ENCODE measurements around the gene ANK2. TPM values are rescaled to one million over a fixed set of nuclear protein-coding genes. Genes with fewer than 3 reads are reported as not detected.

Gene ANK2
- total RNA-seq (1 to 10 TPM; 1.6 to 2.2 TPM), polyA plus RNA-seq (under 1 TPM; 0.32 to 0.44 TPM)

DNA sequence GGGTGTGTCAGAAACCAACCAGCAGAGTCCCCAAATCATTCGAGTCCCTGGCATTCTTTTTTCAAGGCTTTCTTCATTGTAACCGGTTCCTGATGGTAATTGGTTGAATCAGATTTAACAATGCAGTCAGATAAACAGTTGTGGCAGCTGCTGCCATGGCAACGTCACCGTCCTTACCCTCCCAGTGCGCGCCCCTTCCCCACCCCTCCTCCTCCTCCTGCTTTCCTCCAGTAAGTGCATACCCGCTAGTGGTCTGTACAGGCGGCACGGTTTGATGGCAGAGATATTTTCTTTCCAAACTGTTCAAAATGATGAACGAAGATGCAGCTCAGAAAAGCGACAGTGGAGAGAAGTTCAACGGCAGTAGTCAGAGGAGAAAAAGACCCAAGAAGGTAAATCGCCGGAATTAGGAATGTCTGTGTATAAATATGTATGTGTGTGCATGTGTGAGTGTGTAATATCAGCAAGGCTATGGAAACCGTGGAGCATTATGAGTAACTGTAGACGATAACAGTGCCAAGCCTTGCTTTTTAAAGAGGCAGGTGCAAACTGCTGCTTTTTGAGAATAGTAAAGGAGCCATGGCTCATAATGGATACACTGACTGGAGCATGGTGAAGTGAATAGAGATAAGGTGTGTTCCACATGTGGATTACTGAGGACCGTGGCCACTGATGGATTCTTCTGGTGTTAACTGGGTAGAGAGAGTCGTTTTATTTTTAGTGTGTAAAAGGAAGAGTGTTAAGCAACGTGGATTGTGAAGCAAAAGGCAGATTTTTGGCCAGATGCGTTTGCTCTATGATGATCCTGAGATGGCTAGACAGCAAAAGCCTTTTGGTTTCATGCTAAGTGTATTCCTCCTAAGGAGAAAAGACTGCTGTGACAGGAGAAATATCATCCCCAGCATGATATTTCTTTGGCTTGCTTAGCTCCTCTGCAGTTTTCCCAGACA, at the start of gene ANK2:
Gene ANK2, plus strand, starts transcription at position 233 of the 950 bp plus-strand sequence. Its CDS starts 76 bp downstream, at position 309.
- WGBS: 33% methylated on average over 20 of the region's 20 CpGs
- H3K27ac ChIP-seq (ENCODE audit: low read depth in 1 of 2, low read length in 2 of 2): no peak within 1 kb of the TSS
- no peak for TF ChIP-seq RXRA (IDR thresholded peaks at IDR 0.05)
- no peak for TF ChIP-seq TAF1 (conservative IDR thresholded peaks at IDR 0.05)
- no peak for TF ChIP-seq ATF3 (IDR thresholded peaks at IDR 0.05)
- no peak for TF ChIP-seq FOXA2 (IDR thresholded peaks at IDR 0.05)
- TF ChIP-seq EGR1 (IDR thresholded peaks at IDR 0.05; ENCODE audit: low read depth in 2 of 2): no peak
- TF ChIP-seq SP1 (IDR thresholded peaks at IDR 0.05): no peak
- no peaks in the 10 kb centered on the region for H3K36me3 ChIP-seq (ENCODE audit: control insufficient read depth in 4 of 4, insufficient read depth in 3 of 4, low read depth in 1 of 4, low read length in 3 of 4)
- H3K4me3 ChIP-seq (ENCODE audit: low read depth in 1 of 3, low read length in 3 of 3): no peak within 1 kb of the TSS
- no peaks in the 10 kb centered on the region for H3K4me1 ChIP-seq (ENCODE audit: control insufficient read depth in 4 of 4, insufficient read depth in 4 of 4, low read length in 3 of 4)
- H3K9ac ChIP-seq (ENCODE audit: low read depth in 1 of 2, low read length in 2 of 2): no peak within 1 kb of the TSS
- no peak for DNase-seq (ENCODE audit: low spot score)
- H3K27me3 ChIP-seq (ENCODE audit: control insufficient read depth in 4 of 4, insufficient read depth in 4 of 4, low read length in 3 of 4): no peaks in the 10 kb centered on the region
- H3K9me3 ChIP-seq (ENCODE audit: control insufficient read depth in 4 of 4, low read length in 3 of 4): no peaks in the 10 kb centered on the region

DNA sequence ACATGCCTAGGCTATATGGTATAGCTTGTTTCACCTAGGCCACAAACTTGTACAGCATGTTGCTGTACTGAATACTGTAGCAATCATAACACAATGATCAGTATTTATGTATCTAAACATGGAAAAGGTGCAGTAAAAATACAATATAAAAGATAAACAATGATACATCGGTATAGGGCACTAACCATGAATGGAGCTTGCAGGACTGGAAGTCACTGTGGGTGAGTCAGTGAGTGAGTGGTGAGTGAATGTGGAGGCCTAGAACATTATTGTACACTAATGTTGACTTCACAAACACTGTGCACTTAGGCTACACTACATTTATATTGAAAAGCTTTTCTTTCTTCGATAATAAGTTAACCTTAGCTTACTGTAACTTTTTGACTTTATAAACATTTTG, 45.6 kb upstream of the ANK2 start:
- H3K4me1 ChIP-seq (ENCODE audit: control insufficient read depth in 4 of 4, insufficient read depth in 4 of 4, low read length in 3 of 4): no peaks in the 10 kb centered on the region
- H3K9me3 ChIP-seq (ENCODE audit: control insufficient read depth in 4 of 4, low read length in 3 of 4): no peaks in the 10 kb centered on the region
- TF ChIP-seq EGR1 (IDR thresholded peaks at IDR 0.05; ENCODE audit: low read depth in 2 of 2): no peak
- TF ChIP-seq YY1 (IDR thresholded peaks at IDR 0.05): no peak
- H3K27ac ChIP-seq (ENCODE audit: low read depth in 1 of 2, low read length in 2 of 2): no peak overlapping the region
- no peaks in the 10 kb centered on the region for H3K27me3 ChIP-seq (ENCODE audit: control insufficient read depth in 4 of 4, insufficient read depth in 4 of 4, low read length in 3 of 4)
- DNase-seq (ENCODE audit: low spot score): no peak
- H3K4me3 ChIP-seq (ENCODE audit: low read depth in 1 of 3, low read length in 3 of 3): no peak overlapping the region
- no peaks in the 10 kb centered on the region for H3K36me3 ChIP-seq (ENCODE audit: control insufficient read depth in 4 of 4, insufficient read depth in 3 of 4, low read depth in 1 of 4, low read length in 3 of 4)
- 77% methylated on average over 2 of the region's 2 CpGs for WGBS
- no peak overlapping the region for H3K9ac ChIP-seq (ENCODE audit: low read depth in 1 of 2, low read length in 2 of 2)

DNA sequence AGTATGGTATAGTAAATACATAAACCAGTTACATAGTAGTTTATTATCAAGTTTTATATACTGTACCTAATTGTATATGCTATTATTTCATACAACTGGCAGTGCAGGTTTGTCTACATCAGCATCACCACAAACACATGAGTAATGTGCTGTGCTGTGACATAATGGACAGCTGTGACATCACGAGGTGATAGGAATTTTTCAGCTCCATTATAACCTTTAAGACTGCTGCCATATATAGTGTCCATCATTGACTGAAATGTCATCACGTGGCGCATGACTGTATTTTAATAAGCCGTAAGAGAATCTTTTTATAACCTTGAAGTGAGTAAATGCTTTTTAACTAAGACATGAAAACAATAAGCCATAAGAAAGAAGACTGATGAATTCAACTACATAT, 44.8 kb upstream of the ANK2 start:
- no peak overlapping the region for H3K4me3 ChIP-seq (ENCODE audit: low read depth in 1 of 3, low read length in 3 of 3)
- DNase-seq (ENCODE audit: low spot score): no peak
- no peaks in the 10 kb centered on the region for H3K36me3 ChIP-seq (ENCODE audit: control insufficient read depth in 4 of 4, insufficient read depth in 3 of 4, low read depth in 1 of 4, low read length in 3 of 4)
- H3K4me1 ChIP-seq (ENCODE audit: control insufficient read depth in 4 of 4, insufficient read depth in 4 of 4, low read length in 3 of 4): no peaks in the 10 kb centered on the region
- TF ChIP-seq ATF3 (IDR thresholded peaks at IDR 0.05): no peak
- no peak for TF ChIP-seq CTCF (IDR thresholded peaks at IDR 0.05; ENCODE audit: low read depth, low read length, missing input control)
- TF ChIP-seq, protein P1, sequence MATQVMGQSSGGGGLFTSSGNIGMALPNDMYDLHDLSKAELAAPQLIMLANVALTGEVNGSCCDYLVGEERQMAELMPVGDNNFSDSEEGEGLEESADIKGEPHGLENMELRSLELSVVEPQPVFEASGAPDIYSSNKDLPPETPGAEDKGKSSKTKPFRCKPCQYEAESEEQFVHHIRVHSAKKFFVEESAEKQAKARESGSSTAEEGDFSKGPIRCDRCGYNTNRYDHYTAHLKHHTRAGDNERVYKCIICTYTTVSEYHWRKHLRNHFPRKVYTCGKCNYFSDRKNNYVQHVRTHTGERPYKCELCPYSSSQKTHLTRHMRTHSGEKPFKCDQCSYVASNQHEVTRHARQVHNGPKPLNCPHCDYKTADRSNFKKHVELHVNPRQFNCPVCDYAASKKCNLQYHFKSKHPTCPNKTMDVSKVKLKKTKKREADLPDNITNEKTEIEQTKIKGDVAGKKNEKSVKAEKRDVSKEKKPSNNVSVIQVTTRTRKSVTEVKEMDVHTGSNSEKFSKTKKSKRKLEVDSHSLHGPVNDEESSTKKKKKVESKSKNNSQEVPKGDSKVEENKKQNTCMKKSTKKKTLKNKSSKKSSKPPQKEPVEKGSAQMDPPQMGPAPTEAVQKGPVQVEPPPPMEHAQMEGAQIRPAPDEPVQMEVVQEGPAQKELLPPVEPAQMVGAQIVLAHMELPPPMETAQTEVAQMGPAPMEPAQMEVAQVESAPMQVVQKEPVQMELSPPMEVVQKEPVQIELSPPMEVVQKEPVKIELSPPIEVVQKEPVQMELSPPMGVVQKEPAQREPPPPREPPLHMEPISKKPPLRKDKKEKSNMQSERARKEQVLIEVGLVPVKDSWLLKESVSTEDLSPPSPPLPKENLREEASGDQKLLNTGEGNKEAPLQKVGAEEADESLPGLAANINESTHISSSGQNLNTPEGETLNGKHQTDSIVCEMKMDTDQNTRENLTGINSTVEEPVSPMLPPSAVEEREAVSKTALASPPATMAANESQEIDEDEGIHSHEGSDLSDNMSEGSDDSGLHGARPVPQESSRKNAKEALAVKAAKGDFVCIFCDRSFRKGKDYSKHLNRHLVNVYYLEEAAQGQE (IDR thresholded peaks at IDR 0.05): no peak
- TF ChIP-seq YY1 (IDR thresholded peaks at IDR 0.05): no peak
- no peak for TF ChIP-seq FOXA2 (IDR thresholded peaks at IDR 0.05)
- TF ChIP-seq EGR1 (IDR thresholded peaks at IDR 0.05; ENCODE audit: low read depth in 2 of 2): no peak
- TF ChIP-seq, protein P2, sequence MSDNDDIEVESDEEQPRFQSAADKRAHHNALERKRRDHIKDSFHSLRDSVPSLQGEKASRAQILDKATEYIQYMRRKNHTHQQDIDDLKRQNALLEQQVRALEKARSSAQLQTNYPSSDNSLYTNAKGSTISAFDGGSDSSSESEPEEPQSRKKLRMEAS (IDR thresholded peaks at IDR 0.05): no peak
- no peak for TF ChIP-seq RAD21 (IDR thresholded peaks at IDR 0.05)
- TF ChIP-seq TAF1 (conservative IDR thresholded peaks at IDR 0.05): no peak
- TF ChIP-seq HNF4A (conservative IDR thresholded peaks at IDR 0.05): no peak
- TF ChIP-seq FOXA1 (IDR thresholded peaks at IDR 0.05): no peak
- no peak for TF ChIP-seq HNF4G (IDR thresholded peaks at IDR 0.05)
- TF ChIP-seq JUND (IDR thresholded peaks at IDR 0.05): no peak
- TF ChIP-seq, protein P3, sequence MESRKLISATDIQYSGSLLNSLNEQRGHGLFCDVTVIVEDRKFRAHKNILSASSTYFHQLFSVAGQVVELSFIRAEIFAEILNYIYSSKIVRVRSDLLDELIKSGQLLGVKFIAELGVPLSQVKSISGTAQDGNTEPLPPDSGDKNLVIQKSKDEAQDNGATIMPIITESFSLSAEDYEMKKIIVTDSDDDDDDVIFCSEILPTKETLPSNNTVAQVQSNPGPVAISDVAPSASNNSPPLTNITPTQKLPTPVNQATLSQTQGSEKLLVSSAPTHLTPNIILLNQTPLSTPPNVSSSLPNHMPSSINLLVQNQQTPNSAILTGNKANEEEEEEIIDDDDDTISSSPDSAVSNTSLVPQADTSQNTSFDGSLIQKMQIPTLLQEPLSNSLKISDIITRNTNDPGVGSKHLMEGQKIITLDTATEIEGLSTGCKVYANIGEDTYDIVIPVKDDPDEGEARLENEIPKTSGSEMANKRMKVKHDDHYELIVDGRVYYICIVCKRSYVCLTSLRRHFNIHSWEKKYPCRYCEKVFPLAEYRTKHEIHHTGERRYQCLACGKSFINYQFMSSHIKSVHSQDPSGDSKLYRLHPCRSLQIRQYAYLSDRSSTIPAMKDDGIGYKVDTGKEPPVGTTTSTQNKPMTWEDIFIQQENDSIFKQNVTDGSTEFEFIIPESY (IDR thresholded peaks at IDR 0.05): no peak
- no peak for TF ChIP-seq GABPA (IDR thresholded peaks at IDR 0.05 in 1 of 2, conservative IDR thresholded peaks at IDR 0.05 in 1 of 2)
- TF ChIP-seq SP1 (IDR thresholded peaks at IDR 0.05): no peak
- TF ChIP-seq NR2F2 (IDR thresholded peaks at IDR 0.05): no peak
- no peak for TF ChIP-seq RXRA (IDR thresholded peaks at IDR 0.05)
- WGBS: 85% methylated on average over 4 of the region's 4 CpGs
- no peaks in the 10 kb centered on the region for H3K27me3 ChIP-seq (ENCODE audit: control insufficient read depth in 4 of 4, insufficient read depth in 4 of 4, low read length in 3 of 4)
- H3K27ac ChIP-seq (ENCODE audit: low read depth in 1 of 2, low read length in 2 of 2): no peak overlapping the region
- H3K9me3 ChIP-seq (ENCODE audit: control insufficient read depth in 4 of 4, low read length in 3 of 4): no peaks in the 10 kb centered on the region
- H3K9ac ChIP-seq (ENCODE audit: low read depth in 1 of 2, low read length in 2 of 2): no peak overlapping the region

Data from liver (tissue), 9 donors.